Posterior cingulate gyrus (tissue), 11 donors: ENCODE data around the gene GFRA3.
"Not testable (repeated sequence)": the region's sequence is repeated elsewhere in the genome, so short reads cannot be mapped to it uniquely, and the experiment has no call there.

Source experiments
- DNase-seq, 10 donors: peaks; one replicate each; pipeline versions ENCODE4 v3.0.0 to v3.0.0-alpha.2; 2020 to 2021; ENCODE audit warnings: mixed read lengths in 3 of 10
- intact Hi-C: fragments of 100-400 bp; cut with DNase I; formaldehyde crosslinking; loops from one replicate; pipeline ENCODE4 v1.15.1; 2023

The GFRA3 gene

GRCh38 chr5:138274189-138274853 is at the start of gene GFRA3:
GFRA3 (minus strand) TSS chr5:138274621; CDS start chr5:138274424, 197 bp downstream.
- DNase-seq: peak in 1 of 10 donors; percentile 16
- intact Hi-C loops: no loop called here

GRCh38 chr5:138318211-138318610 is 43.8 kb upstream of the GFRA3 start:
- DNase-seq, intact Hi-C loops: not testable (repeated sequence)

GRCh38 chr5:138316355-138316754 is 41.9 kb upstream of the GFRA3 start:
- no peak for DNase-seq
- intact Hi-C loops: no loop called here

GRCh38 chr5:138315751-138316278 is 41.4 kb upstream of the GFRA3 start:
- intact Hi-C loops: no loop called here
- DNase-seq: peak in 1 of 10 donors; percentile 33

- DNase-seq: peak in 2 of 10 donors; percentile 19 to 78
- intact Hi-C loops: no loop called here
Measured at GRCh38 chr5:138305797-138306196, 31.4 kb upstream of the GFRA3 start.

GRCh38 chr5:138303372-138303771 is 29.0 kb upstream of the GFRA3 start:
- peak in 1 of 10 donors; percentile 12 for DNase-seq
- intact Hi-C loops: no loop called here

- DNase-seq: no peak
- intact Hi-C loops: no loop called here
Measured at GRCh38 chr5:138289296-138289695, 14.9 kb upstream of the GFRA3 start.

- intact Hi-C loops: no loop called here
- DNase-seq: no peak
Measured at GRCh38 chr5:138287246-138287645, 12.8 kb upstream of the GFRA3 start.

- intact Hi-C loops: no loop called here
- DNase-seq: peak in 2 of 10 donors; percentile 9 to 18
Measured at GRCh38 chr5:138282920-138283742, 8.7 kb upstream of the GFRA3 start.

GRCh38 chr5:138280915-138281314 is 6.5 kb upstream of the GFRA3 start:
- DNase-seq: no peak
- intact Hi-C loops: no loop called here

GRCh38 chr5:138276402-138277054 is 2.1 kb upstream of the GFRA3 start:
- intact Hi-C loops: no loop called here
- no peak for DNase-seq

GRCh38 chr5:138275895-138276294 is 1.5 kb upstream of the GFRA3 start:
- intact Hi-C loops: no loop called here
- DNase-seq: no peak

GRCh38 chr5:138275379-138275782 is 960 bp upstream of the GFRA3 start:
- intact Hi-C loops: no loop called here
- no peak for DNase-seq

GRCh38 chr5:138273834-138274188 is 610 bp downstream of the GFRA3 start:
- no peak for DNase-seq
- intact Hi-C loops: no loop called here

GRCh38 chr5:138272681-138273080 is 1.7 kb downstream of the GFRA3 start:
- intact Hi-C loops: no loop called here
- no peak for DNase-seq

- DNase-seq: no peak
- intact Hi-C loops: no loop called here
Measured at GRCh38 chr5:138271281-138271680, 3.1 kb downstream of the GFRA3 start.

GRCh38 chr5:138264183-138264582 is 10.2 kb downstream of the GFRA3 start:
- intact Hi-C loops: no loop called here
- no peak for DNase-seq

- no peak for DNase-seq
- intact Hi-C loops: no loop called here
Measured at GRCh38 chr5:138263581-138263980, 10.8 kb downstream of the GFRA3 start.

GRCh38 chr5:138258704-138259292 is 15.6 kb downstream of the GFRA3 start:
- intact Hi-C loops: no loop called here
- no peak for DNase-seq

- intact Hi-C loops: no loop called here
- no peak for DNase-seq
Measured at GRCh38 chr5:138257583-138257982, 16.8 kb downstream of the GFRA3 start.

GRCh38 chr5:138252944-138253343 is 21.5 kb downstream of the GFRA3 start:
- no peak for DNase-seq

More at GRCh38 chr5:138252944-138253343, 21.5 kb downstream of the GFRA3 start:
- intact Hi-C loops: no loop called here
